OCI-LY7 (cell line): ENCODE results near the gene NGF. TPM values are rescaled to one million over a fixed set of nuclear protein-coding genes. Genes with fewer than 3 reads are reported as not detected.
A peak's percentile ranks its signal among the peaks of the same experiment; 100 is the strongest.

Experiments used
- BruUV-seq: library from RNA; stranded (reverse); fragments of 400-500 nt; replicated peaks from 2 replicates; lab custom pipeline; 2021; lab: Mats Ljungman, UMichigan
- CTCF ChIA-PET: fragments of 300-600 bp; sonication (Branson Sonifier 250); formaldehyde crosslinking; loops from one replicate; lab custom pipeline; 2022; ENCODE audit warnings: antibody characterized with exemption; ENCODE audit not compliant: unreplicated experiment; lab: Charles Lee
- POLR2A ChIA-PET: fragments of 300-600 bp; sonication (Branson Sonifier 250); formaldehyde crosslinking; loops from one replicate; lab custom pipeline; 2022; ENCODE audit warnings: antibody characterized with exemption; lab: Charles Lee
- DNase-seq: peaks from one replicate; pipeline ENCODE4 v3.0.0-alpha.2; 2015; ENCODE audit warnings: low spot score
- H2AFZ ChIP-seq: fragments of 200-600 bp; sonication (generic), shearing (Covaris generic); 2 replicates; pipeline ENCODE4 v1.6.1; 2014; ENCODE audit warnings: mild to moderate bottlenecking, antibody characterized with exemption, low read length, moderate library complexity
- H3K27ac ChIP-seq: fragments of 200-600 bp; sonication (generic); 2 replicates; pipeline ENCODE4 v1.5.1; 2014; ENCODE audit warnings: mixed run types, low read depth, mild to moderate bottlenecking, moderate library complexity, low read length, inconsistent platforms; ENCODE audit not compliant: poor library complexity, severe bottlenecking
- H3K36me3 ChIP-seq: fragments of 200-600 bp; sonication (generic); 2 replicates; pipeline ENCODE4 v1.6.1; 2014; ENCODE audit warnings: mild to moderate bottlenecking, antibody characterized with exemption, low read length, moderate library complexity, mixed read lengths; ENCODE audit not compliant: insufficient read depth
- H3K4me1 ChIP-seq: fragments of 200-600 bp; sonication (generic); 2 replicates; pipeline ENCODE4 v1.5.1; 2014; ENCODE audit warnings: mild to moderate bottlenecking, low read length; ENCODE audit not compliant: insufficient read depth, poor library complexity, severe bottlenecking
- H3K4me2 ChIP-seq: fragments of 200-600 bp; sonication (generic); 2 replicates; pipeline ENCODE4 v1.6.1; 2014; ENCODE audit warnings: mild to moderate bottlenecking, low read length
- H3K4me3 ChIP-seq: fragments of 200-600 bp; sonication (generic); 2 replicates; pipeline ENCODE4 v1.5.1; 2014; ENCODE audit warnings: mild to moderate bottlenecking, low read depth, low read length; ENCODE audit not compliant: poor library complexity, severe bottlenecking
- H3K79me2 ChIP-seq: fragments of 200-600 bp; sonication (generic); 2 replicates; pipeline ENCODE4 v1.6.1; 2016; ENCODE audit warnings: low read depth, mild to moderate bottlenecking, low read length, moderate library complexity, mixed read lengths; ENCODE audit not compliant: insufficient read depth
- H3K9me2 ChIP-seq: fragments of 200-600 bp; sonication (generic); 2 replicates; pipeline ENCODE4 v1.6.1; 2016; ENCODE audit warnings: mild to moderate bottlenecking, low read length, mixed read lengths; ENCODE audit not compliant: insufficient read depth
- H3K9me3 ChIP-seq: fragments of 200-600 bp; sonication (generic); 2 replicates; pipeline ENCODE4 v1.6.1; 2014; ENCODE audit warnings: mild to moderate bottlenecking, mixed run types, low read length, mixed read lengths
- H4K20me1 ChIP-seq: fragments of 200-600 bp; sonication (generic); 2 replicates; pipeline ENCODE4 v1.6.1; 2014; ENCODE audit warnings: mild to moderate bottlenecking, antibody characterized with exemption, low read length, moderate library complexity, mixed read lengths; ENCODE audit not compliant: insufficient read depth
- EZH2phosphoT487 ChIP-seq: fragments of 200-600 bp; sonication (generic); IDR thresholded peaks from 2 replicates; pipeline ENCODE4 v1.6.1; 2018; ENCODE audit warnings: low read depth, borderline replicate concordance, mild to moderate bottlenecking, mixed run types, antibody characterized with exemption, low read length, moderate library complexity, mixed read lengths
- intact Hi-C: fragments of 100-400 bp; cut with micrococcal nuclease; formaldehyde crosslinking; loops from one replicate; pipeline ENCODE4 v1.10.0; 2022; ENCODE audit not compliant: unreplicated experiment
- total RNA-seq, 2 experiments: library from RNA; depleted of rRNA in 1 of 2; stranded (reverse); fragments of >200 nt in 1 of 2; shearing (Covaris generic) in 1 of 2; gene quantifications; 2 replicates each; pipeline ENCODE4 v1.2.3, GENCODE V29; 2014 to 2022
- TF ChIP-seq, protein P1 (sequence below): fragments of 200-600 bp; sonication (generic); conservative IDR thresholded peaks from 2 replicates; pipeline ENCODE4 v1.5.1; 2014; ENCODE audit warnings: mild to moderate bottlenecking, antibody characterized with exemption, low read length, moderate library complexity, mixed read lengths

The NGF gene
- total RNA-seq, 2 experiments from 2014 or later = not detected

DNA sequence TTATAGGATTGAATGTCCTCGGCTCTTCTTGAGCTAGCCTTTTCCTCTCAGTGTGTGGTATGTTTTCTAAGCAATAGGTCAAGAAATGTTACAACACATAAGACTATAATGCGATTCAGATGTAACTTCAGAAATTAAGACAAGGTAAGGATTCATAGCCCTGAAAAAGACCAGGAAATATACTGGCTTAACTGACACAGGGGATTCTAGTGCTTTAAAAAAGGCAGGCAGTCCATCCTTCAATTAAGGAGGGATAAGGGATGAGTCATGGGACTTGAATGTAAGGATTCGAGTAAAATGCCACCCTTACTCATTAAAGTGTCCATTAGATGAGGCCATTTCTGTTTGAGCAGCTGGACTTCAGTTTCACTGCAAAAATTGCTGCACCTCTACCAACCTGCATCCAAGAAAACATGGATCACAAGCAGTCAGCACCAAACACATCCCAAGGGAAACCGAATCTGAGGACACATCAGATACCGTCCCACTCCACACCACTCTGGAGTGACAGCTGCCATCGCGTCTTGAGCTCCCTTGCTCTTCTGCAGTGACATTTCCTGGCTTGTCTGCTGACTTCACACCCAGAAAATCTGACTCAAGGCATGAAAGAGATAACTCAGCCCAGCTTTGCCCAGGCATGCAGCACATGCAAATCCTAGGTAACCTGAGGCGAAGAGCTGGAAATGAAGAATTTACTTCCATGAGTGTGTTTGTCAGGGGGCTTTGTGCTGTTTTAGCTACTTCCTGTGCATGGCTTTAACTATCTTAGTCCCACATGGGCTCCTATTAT lies 37.8 kb downstream of the NGF start:
- no peaks in the 10 kb centered on the region for H3K9me3 ChIP-seq
- no peaks in the 10 kb centered on the region for H3K9me2 ChIP-seq
- no peak overlapping the region for H2AFZ ChIP-seq
- CTCF ChIA-PET = no interaction called here
- H4K20me1 ChIP-seq = no peaks in the 10 kb centered on the region
- DNase-seq = peak; percentile 30
- peaks cover 18% of the 10 kb centered on the region for H3K4me1 ChIP-seq
- no peak overlapping the region for H3K27ac ChIP-seq
- intact Hi-C loops = no loop called here
- no peaks in the 10 kb centered on the region for H3K36me3 ChIP-seq
- no peaks in the 10 kb centered on the region for H3K79me2 ChIP-seq
- no TSS peak for BruUV-seq
- POLR2A ChIA-PET = interaction anchor here (1.3 kb wide), 1 partner anchor 13 kb away, joined by 3 read pairs; no protein-coding TSS in a partner anchor
- H3K4me2 ChIP-seq = no peak overlapping the region
- H3K4me3 ChIP-seq = no peak overlapping the region
- TF ChIP-seq, protein P1, sequence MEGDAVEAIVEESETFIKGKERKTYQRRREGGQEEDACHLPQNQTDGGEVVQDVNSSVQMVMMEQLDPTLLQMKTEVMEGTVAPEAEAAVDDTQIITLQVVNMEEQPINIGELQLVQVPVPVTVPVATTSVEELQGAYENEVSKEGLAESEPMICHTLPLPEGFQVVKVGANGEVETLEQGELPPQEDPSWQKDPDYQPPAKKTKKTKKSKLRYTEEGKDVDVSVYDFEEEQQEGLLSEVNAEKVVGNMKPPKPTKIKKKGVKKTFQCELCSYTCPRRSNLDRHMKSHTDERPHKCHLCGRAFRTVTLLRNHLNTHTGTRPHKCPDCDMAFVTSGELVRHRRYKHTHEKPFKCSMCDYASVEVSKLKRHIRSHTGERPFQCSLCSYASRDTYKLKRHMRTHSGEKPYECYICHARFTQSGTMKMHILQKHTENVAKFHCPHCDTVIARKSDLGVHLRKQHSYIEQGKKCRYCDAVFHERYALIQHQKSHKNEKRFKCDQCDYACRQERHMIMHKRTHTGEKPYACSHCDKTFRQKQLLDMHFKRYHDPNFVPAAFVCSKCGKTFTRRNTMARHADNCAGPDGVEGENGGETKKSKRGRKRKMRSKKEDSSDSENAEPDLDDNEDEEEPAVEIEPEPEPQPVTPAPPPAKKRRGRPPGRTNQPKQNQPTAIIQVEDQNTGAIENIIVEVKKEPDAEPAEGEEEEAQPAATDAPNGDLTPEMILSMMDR = no peak
- TF ChIP-seq EZH2phosphoT487 = no peak

DNA sequence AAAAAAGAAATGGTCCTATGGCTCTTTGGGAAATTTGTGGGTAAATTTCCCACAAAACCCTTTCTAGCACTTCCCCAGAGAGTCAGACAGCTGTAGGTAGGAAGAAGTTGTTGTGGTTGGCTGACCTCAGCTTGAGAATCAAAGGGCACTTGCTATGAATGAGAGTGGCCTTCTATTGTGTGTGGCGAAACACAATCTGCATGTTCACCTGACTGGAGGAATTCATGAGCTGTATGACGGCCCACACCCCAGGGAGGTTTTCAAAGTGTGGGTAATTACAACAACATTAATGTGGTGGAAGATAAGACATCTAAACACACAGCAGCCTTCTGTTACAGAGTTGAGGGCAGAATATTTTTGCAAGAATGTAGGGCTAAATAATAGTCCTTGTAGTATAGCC lies 38.8 kb downstream of the NGF start:
- H3K27ac ChIP-seq = no peak overlapping the region
- no TSS peak for BruUV-seq
- no peaks in the 10 kb centered on the region for H3K79me2 ChIP-seq
- ChIA-PET CTCF (no interaction called here), POLR2A (interaction anchor here (1.3 kb wide), 2 partner anchors 13 to 14 kb away, joined by 3 to 4 read pairs; no protein-coding TSS in a partner anchor)
- H3K4me3 ChIP-seq = no peak overlapping the region
- no peak for TF ChIP-seq EZH2phosphoT487
- TF ChIP-seq, protein P1 = no peak
- H3K4me1 ChIP-seq = peaks cover 18% of the 10 kb centered on the region
- H3K9me3 ChIP-seq = no peaks in the 10 kb centered on the region
- no peaks in the 10 kb centered on the region for H3K9me2 ChIP-seq
- H3K4me2 ChIP-seq = no peak overlapping the region
- intact Hi-C loops = loop anchor here (5.0 kb wide), 1 partner anchor 43 kb away; no protein-coding TSS in a partner anchor
- H2AFZ ChIP-seq = no peak overlapping the region
- no peaks in the 10 kb centered on the region for H4K20me1 ChIP-seq
- no peaks in the 10 kb centered on the region for H3K36me3 ChIP-seq
- no peak for DNase-seq

DNA sequence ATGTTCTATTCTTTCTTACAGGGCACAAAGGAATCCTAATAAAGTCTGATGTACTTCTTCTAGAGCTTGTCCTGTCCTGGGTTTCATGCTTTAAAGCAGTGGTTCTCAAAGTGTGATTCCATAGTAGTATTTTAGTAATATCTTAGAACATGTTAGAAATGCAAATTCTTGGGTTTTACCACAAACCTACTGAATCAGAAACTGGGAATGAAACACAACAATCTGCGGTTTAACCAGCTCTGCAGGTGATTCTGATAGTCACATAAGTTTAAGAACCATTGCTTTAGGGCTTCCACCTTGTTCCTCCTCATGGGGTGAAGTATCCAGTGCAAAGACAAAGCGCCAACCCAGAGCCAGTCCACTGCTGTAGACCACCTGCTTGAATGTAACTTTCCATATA lies 41.1 kb downstream of the NGF start:
- DNase-seq = no peak
- ChIA-PET CTCF (no interaction called here), POLR2A (interaction anchor here (1.6 kb wide), 1 partner anchor 10 kb away, joined by 6 read pairs; no protein-coding TSS in a partner anchor)

More for the DNA sequence above, 41.1 kb downstream of the NGF start:
- Histone ChIP-seq H3K9me3 (no peaks in the 10 kb centered on the region), H3K4me1 (peaks cover 18% of the 10 kb centered on the region), H3K4me3 (no peak overlapping the region), H2AFZ (no peak overlapping the region), H3K36me3 (no peaks in the 10 kb centered on the region), H3K79me2 (no peaks in the 10 kb centered on the region), H3K9me2 (no peaks in the 10 kb centered on the region), H3K27ac (no peak overlapping the region), H4K20me1 (no peaks in the 10 kb centered on the region), H3K4me2 (peak overlapping the region; percentile 30)
- BruUV-seq = no TSS peak
- intact Hi-C loops = loop anchor here (5.0 kb wide), 1 partner anchor 45 kb away; no protein-coding TSS in a partner anchor
- TF ChIP-seq EZH2phosphoT487 = no peak
- TF ChIP-seq, protein P1 = no peak
